ENCODE measurements around the gene RET.

The RET gene

GRCh38 chr10:43038783-43039623, 37.9 kb upstream of the RET start:
- Histone ChIP-seq H3K36me3 (ENCODE audit: control insufficient read depth, insufficient read depth, low read length) (no peaks in the 10 kb centered on the region), H3K4me1 (no peaks in the 10 kb centered on the region), H3K27ac (no peak overlapping the region), H3K4me2 (ENCODE audit: low read length) (no peak overlapping the region), H3K9ac (no peak overlapping the region), H2AFZ (no peak overlapping the region), H3K4me3 (ENCODE audit: low read depth, low read length) (no peak overlapping the region), H3K79me2 (no peaks in the 10 kb centered on the region), H3K27me3 (ENCODE audit: control insufficient read depth, insufficient read depth, low read length) (no peaks in the 10 kb centered on the region), H3K9me3 (ENCODE audit: control insufficient read depth, low read length) (no peaks in the 10 kb centered on the region)
- TF ChIP-seq CTCF (IDR thresholded peaks at IDR 0.05), result no peak

- no peak overlapping the region for H3K4me3 ChIP-seq (ENCODE audit: low read depth, low read length)
- H3K4me1 ChIP-seq, result no peaks in the 10 kb centered on the region
- H3K27me3 ChIP-seq (ENCODE audit: control insufficient read depth, insufficient read depth, low read length), result no peaks in the 10 kb centered on the region
- no peaks in the 10 kb centered on the region for H3K9me3 ChIP-seq (ENCODE audit: control insufficient read depth, low read length)
- no peak overlapping the region for H3K9ac ChIP-seq
- no peak overlapping the region for H2AFZ ChIP-seq
- no peak overlapping the region for H3K4me2 ChIP-seq (ENCODE audit: low read length)
- no peak overlapping the region for H3K27ac ChIP-seq
- no peaks in the 10 kb centered on the region for H3K36me3 ChIP-seq (ENCODE audit: control insufficient read depth, insufficient read depth, low read length)
- TF ChIP-seq CTCF (IDR thresholded peaks at IDR 0.05), result no peak
- H3K79me2 ChIP-seq, result no peaks in the 10 kb centered on the region
These were observed 37.0 kb upstream of the RET start for GRCh38 chr10:43039624-43040481.

- no peak overlapping the region for H2AFZ ChIP-seq
- H3K27me3 ChIP-seq (ENCODE audit: control insufficient read depth, insufficient read depth, low read length), result no peaks in the 10 kb centered on the region
- H3K9ac ChIP-seq, result no peak overlapping the region
- H3K36me3 ChIP-seq (ENCODE audit: control insufficient read depth, insufficient read depth, low read length), result no peaks in the 10 kb centered on the region
- H3K4me3 ChIP-seq (ENCODE audit: low read depth, low read length), result no peak overlapping the region
- no peak overlapping the region for H3K27ac ChIP-seq
- H3K4me1 ChIP-seq, result no peaks in the 10 kb centered on the region
- H3K4me2 ChIP-seq (ENCODE audit: low read length), result no peak overlapping the region
- no peak for TF ChIP-seq CTCF (IDR thresholded peaks at IDR 0.05)
- no peaks in the 10 kb centered on the region for H3K79me2 ChIP-seq
- no peaks in the 10 kb centered on the region for H3K9me3 ChIP-seq (ENCODE audit: control insufficient read depth, low read length)
These were observed 36.2 kb upstream of the RET start for GRCh38 chr10:43040482-43041256.

- no peak for TF ChIP-seq CTCF (IDR thresholded peaks at IDR 0.05)
- no peaks in the 10 kb centered on the region for H3K27me3 ChIP-seq (ENCODE audit: control insufficient read depth, insufficient read depth, low read length)
- H3K9ac ChIP-seq, result no peak overlapping the region
- no peak overlapping the region for H2AFZ ChIP-seq
- H3K27ac ChIP-seq, result no peak overlapping the region
- no peak overlapping the region for H3K4me3 ChIP-seq (ENCODE audit: low read depth, low read length)
- no peaks in the 10 kb centered on the region for H3K36me3 ChIP-seq (ENCODE audit: control insufficient read depth, insufficient read depth, low read length)
- H3K4me2 ChIP-seq (ENCODE audit: low read length), result no peak overlapping the region
- no peaks in the 10 kb centered on the region for H3K79me2 ChIP-seq
- H3K9me3 ChIP-seq (ENCODE audit: control insufficient read depth, low read length), result no peaks in the 10 kb centered on the region
- H3K4me1 ChIP-seq, result no peaks in the 10 kb centered on the region
These were observed 35.2 kb upstream of the RET start for GRCh38 chr10:43041422-43042342.
